LNCaP clone FGC (cell line): ENCODE measurements around the gene KIF5A.
"Not testable (repeated sequence)": the region's sequence is repeated elsewhere in the genome, so short reads cannot be mapped to it uniquely, and the experiment has no call there.

Experiments
- DNase-seq: peaks from one replicate; pipeline ENCODE4 v3.0.0-alpha.2; 2011; ENCODE audit warnings: low read depth
- H3K4me3 ChIP-seq: 2 replicates; pipeline ENCODE4 v1.5.1; 2011; ENCODE audit warnings: mild to moderate bottlenecking, low read depth, low read length, control low read depth
- TF ChIP-seq, protein P1 (sequence below): IDR thresholded peaks from 2 replicates; pipeline ENCODE4 v1.5.1; 2012; ENCODE audit warnings: mild to moderate bottlenecking; ENCODE audit not compliant: control insufficient read depth, insufficient read depth; ENCODE audit errors: extremely low read depth

KIF5A gene

DNA sequence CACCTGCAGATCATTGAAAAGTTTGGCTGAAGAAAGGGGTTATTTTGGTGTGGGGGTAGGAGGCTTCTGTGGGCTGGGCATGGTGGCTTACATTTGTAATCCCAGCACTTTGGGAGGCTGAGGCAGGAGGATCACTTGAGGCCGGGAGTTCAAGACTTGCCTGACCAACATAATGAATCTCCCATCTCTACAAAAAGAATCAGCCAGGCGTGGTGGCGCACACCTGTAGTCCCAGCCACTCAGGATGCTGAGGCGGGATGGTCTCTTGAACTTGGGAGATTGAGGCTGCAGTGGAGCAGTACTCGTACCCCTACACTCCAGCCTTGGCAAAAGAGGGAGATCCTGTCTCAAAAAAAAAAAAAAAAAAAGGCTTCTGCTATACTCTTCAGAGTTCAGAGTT lies 36.6 kb upstream of the KIF5A start:
- TF ChIP-seq, protein P1, sequence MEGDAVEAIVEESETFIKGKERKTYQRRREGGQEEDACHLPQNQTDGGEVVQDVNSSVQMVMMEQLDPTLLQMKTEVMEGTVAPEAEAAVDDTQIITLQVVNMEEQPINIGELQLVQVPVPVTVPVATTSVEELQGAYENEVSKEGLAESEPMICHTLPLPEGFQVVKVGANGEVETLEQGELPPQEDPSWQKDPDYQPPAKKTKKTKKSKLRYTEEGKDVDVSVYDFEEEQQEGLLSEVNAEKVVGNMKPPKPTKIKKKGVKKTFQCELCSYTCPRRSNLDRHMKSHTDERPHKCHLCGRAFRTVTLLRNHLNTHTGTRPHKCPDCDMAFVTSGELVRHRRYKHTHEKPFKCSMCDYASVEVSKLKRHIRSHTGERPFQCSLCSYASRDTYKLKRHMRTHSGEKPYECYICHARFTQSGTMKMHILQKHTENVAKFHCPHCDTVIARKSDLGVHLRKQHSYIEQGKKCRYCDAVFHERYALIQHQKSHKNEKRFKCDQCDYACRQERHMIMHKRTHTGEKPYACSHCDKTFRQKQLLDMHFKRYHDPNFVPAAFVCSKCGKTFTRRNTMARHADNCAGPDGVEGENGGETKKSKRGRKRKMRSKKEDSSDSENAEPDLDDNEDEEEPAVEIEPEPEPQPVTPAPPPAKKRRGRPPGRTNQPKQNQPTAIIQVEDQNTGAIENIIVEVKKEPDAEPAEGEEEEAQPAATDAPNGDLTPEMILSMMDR = no peak
- H3K4me3 ChIP-seq = no peak overlapping the region
- no peak for DNase-seq

DNA sequence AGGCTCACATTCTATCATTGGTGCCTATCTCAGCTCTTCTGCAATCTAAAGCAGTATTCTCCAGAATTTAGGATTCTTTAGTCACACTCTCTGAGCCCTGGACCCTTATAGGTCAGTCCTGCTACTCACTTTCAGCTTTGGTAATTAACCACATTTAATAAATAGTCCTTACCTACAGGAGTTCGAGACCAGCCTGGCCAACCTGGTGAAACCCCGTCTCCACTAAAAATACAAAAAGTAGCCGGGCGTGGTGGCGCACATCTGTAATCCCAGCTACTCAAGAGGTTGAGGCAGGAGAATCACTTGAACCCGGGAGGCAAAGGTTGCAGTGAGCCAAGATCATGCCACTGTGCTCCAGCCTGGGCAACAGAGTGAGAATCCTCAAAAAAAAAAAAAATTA lies 36.2 kb upstream of the KIF5A start:
- DNase-seq = not testable (repeated sequence)

DNA sequence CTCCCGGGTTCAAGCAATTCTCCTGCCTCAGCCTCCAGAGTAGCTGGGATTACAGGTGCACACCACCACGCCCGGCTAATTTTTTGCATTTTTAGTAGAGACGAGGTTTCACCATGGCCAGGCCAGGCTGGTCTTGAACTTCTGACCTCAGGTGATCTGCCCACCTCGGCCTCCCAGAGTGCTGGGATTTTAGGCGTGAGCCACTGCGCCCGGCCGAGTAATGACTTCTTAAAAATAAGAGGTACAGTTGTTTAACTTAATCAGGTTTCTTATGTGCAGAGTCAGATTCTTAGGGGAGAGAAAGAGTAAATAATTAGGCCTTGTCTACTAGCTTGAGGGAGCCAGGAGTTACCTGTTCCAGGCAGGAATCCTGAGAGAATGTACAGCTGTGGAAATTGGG lies 35.6 kb upstream of the KIF5A start:
- not testable (repeated sequence) for H3K4me3 ChIP-seq, DNase-seq

More for the DNA sequence above, 36.2 kb upstream of the KIF5A start:
- not testable (repeated sequence) for H3K4me3 ChIP-seq

DNA sequence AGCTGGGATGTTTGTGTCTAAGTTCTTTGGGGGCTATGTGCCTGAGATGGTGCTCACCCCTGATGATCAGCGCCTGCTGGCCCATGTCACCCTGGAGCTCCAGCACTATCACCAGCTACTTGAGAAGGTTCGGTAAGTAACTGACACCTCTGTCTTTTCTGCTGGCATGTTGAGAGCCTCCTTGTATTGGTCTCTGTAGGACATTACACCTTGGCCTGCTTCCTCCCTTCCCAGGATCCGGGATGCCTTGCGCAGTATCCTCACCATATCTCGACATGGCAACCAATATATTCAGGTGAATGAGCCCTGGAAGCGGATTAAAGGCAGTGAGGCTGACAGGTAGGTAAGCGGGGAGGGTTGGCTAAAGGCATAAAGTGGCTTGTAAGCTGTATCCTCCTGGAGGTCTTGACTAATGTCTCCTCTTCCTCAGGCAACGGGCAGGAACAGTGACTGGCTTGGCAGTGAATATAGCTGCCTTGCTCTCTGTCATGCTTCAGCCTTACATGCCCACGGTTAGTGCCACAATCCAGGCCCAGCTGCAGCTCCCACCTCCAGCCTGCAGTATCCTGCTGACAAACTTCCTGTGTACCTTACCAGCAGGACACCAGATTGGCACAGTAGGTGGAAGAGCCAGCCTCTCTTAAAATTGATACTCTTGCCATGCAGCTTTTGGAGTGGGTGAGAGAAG lies 35.0 kb upstream of the KIF5A start:
- TF ChIP-seq, protein P1 = no peak
- H3K4me3 ChIP-seq = no peak overlapping the region
- no peak for DNase-seq

DNA sequence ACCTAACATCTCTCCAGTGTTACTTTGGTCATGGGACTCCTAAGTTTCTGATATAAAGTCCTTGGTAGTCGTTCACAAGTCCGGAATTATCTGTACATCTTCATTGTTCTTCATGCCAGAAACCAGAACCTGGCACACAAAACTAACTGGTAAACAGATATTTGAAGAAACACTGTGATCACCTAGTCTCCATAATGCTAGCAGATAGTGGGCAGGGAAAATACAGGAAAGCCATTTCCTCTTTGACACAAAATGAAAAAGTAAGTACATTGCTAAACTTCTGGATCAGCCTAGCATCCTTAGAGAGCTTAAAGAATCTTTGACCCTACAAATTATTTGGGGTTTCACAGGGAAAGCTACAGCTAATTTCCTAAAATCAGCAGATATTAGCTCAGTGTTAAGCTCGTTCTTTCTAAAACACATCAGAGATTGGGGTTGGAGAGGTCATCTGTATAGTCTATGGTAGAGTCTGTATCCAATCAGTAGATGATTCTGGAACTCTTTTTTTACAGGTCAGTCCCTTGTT lies 34.4 kb upstream of the KIF5A start:
- DNase-seq = peak; percentile 66
- no peak overlapping the region for H3K4me3 ChIP-seq
- TF ChIP-seq, protein P1 = no peak

DNA sequence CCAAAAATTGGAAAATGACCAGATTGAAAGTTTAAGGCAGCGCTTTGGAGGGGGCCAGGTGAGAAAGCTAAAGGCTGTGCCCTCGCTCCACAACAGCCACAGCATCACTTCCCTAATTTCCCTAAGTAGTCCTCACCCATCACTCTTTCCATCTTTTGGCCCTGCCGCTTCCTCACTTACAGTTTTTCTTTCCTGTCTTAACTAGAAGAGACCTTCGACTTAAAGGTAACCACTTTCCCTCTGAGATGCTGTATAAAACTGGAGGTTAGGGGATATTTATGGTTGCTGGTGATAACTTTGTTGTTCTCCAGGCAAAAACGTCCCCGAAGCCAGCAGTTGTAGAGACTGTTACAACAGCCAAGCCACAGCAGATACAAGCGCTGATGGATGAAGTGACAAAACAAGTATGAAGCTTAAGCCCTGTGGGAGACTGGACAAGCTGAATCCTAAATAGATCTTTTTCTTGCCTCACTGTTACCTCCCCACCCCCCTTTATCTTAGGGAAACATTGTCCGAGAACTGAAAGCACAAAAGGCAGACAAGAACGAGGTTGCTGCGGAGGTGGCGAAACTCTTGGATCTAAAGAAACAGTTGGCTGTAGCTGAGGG lies 33.8 kb upstream of the KIF5A start:
- no peak for DNase-seq
- TF ChIP-seq, protein P1 = no peak
- no peak overlapping the region for H3K4me3 ChIP-seq

DNA sequence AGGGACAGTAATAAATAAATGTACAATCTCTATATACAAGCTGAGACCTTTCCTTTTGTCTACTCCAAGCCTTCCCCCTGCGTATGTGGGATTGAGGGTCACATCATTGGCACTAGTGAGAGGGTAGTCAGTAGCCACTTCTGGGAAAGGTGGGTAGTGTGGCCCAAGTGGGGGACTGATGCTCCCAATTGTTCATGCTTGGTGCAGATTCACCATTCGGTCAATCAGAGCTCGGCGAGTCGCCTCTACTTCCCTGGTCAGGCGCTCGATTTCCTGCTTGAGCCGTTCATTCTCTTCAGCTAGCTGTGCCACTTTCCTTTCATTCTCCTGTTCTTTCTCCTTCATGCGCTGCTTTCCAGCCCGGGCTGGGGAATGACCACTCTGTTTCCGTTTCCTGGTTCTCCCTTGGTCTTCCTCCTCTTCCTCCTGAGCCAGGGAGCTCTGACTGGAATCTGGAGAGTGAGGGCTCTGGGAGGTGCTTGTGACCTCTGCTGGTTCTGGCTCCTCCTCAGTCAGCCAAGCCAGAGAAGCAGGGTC lies 33.2 kb upstream of the KIF5A start:
- TF ChIP-seq, protein P1 = no peak
- H3K4me3 ChIP-seq = no peak overlapping the region
- DNase-seq = no peak

DNA sequence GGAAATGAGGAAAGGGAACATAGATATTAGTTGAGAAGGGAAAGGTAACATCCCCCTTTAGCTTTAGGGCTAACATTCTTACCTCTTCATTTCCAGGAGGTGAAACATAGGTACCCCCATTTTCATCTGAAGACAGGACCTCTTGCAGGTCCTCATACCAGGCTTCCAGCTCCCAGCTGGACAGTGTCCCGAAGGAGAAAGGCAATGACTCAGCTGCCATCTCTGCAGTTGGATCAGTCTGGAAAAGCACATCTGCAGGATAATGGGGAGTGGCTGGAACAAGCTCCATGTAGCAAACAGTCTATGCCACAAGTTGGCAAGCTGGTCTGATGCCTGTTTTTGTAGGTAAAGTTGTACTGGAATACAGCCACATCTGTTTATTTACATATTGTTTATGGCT lies 32.7 kb upstream of the KIF5A start:
- peak; percentile 76 for DNase-seq
- TF ChIP-seq, protein P1 = no peak
- H3K4me3 ChIP-seq = no peak overlapping the region

DNA sequence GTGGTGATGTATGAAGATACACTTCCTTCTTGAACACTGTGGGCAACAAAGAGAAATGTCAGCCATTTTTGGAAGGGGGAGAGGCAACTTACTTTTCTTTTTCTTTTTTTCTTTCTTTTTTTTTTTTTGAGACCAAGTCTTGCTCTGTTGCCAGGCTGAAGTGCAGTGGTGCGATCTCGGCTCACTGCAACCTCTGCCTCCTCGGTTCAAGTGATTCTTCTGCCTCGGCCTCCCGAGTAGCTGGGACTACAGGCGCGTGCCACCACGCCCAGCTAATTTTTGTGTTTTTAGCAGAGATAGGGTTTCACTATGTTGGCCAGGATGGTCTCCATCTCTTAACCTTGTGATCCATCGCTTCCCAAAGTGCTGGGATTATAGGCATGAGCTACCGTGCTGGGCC lies 32.1 kb upstream of the KIF5A start:
- DNase-seq, H3K4me3 ChIP-seq: not testable (repeated sequence)
